Measurements from ENCODE around the gene CRK. TPM values are rescaled to one million over a fixed set of nuclear protein-coding genes. Genes with fewer than 3 reads are reported as not detected.
A peak's percentile ranks its signal among the peaks of the same experiment; 100 is the strongest.

CRK gene
- polyA plus RNA-seq, 3 donors = 22.3 to 28.0 (median 26.5) TPM

- peaks cover 9 to 13% of the 10 kb centered on the region in 2 donors for H3K4me1 ChIP-seq (ENCODE audit: control insufficient read depth in 1 of 2, insufficient read depth in 2 of 2, low read length in 2 of 2)
- H3K27me3 ChIP-seq (ENCODE audit: control insufficient read depth in 2 of 2, insufficient read depth in 2 of 2, low read length in 2 of 2) = peaks cover 0 to 24% of the 10 kb centered on the region in 2 donors
- H3K4me3 ChIP-seq (replicated peaks in 1 of 3; ENCODE audit: low read depth in 2 of 3, low read length in 3 of 3) = no peak overlapping the region
- H4K20me1 ChIP-seq (ENCODE audit: insufficient read depth, low read length) = peaks cover 3% of the 10 kb centered on the region
- peaks cover 25 to 31% of the 10 kb centered on the region in 2 donors for H3K36me3 Mint-ChIP-seq
- no peaks in the 10 kb centered on the region for H3K9me3 ChIP-seq (replicated peaks in 1 of 2; ENCODE audit: control insufficient read depth in 1 of 2, insufficient read depth in 1 of 2, low read length in 2 of 2)
- H3K36me3 ChIP-seq (replicated peaks in 1 of 2; ENCODE audit: control insufficient read depth in 1 of 2, insufficient read depth in 2 of 2, low read length in 2 of 2) = no peaks in the 10 kb centered on the region
- peaks cover 8% of the 10 kb centered on the region for H3K4me1 Mint-ChIP-seq
- H2AFZ ChIP-seq (ENCODE audit: insufficient read depth, low read depth, low read length, poor library complexity, severe bottlenecking) = no peak overlapping the region
- intact Hi-C loops (cut with micrococcal nuclease) = no loop called here
- H3K27ac ChIP-seq (ENCODE audit: low read depth in 1 of 2, low read length in 2 of 2) = no peak overlapping the region
- no peak overlapping the region for H3K27ac Mint-ChIP-seq
- peaks cover 0 to 6% (median 3%) of the 10 kb centered on the region in 7 donors for H3K9me3 Mint-ChIP-seq
- peaks cover 42 to 61% (median 48%) of the 10 kb centered on the region in 3 donors for H3K27me3 Mint-ChIP-seq (ENCODE audit: low read depth in 3 of 3)
- no peak overlapping the region for H3K4me2 ChIP-seq (replicated peaks; ENCODE audit: extremely low read depth, low read length, poor library complexity, severe bottlenecking)
- H3K9ac ChIP-seq (ENCODE audit: insufficient read depth, low read length, poor library complexity, severe bottlenecking) = no peak overlapping the region
- TF ChIP-seq, protein P1, sequence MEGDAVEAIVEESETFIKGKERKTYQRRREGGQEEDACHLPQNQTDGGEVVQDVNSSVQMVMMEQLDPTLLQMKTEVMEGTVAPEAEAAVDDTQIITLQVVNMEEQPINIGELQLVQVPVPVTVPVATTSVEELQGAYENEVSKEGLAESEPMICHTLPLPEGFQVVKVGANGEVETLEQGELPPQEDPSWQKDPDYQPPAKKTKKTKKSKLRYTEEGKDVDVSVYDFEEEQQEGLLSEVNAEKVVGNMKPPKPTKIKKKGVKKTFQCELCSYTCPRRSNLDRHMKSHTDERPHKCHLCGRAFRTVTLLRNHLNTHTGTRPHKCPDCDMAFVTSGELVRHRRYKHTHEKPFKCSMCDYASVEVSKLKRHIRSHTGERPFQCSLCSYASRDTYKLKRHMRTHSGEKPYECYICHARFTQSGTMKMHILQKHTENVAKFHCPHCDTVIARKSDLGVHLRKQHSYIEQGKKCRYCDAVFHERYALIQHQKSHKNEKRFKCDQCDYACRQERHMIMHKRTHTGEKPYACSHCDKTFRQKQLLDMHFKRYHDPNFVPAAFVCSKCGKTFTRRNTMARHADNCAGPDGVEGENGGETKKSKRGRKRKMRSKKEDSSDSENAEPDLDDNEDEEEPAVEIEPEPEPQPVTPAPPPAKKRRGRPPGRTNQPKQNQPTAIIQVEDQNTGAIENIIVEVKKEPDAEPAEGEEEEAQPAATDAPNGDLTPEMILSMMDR (IDR thresholded peaks at IDR 0.05) = no peak
- 83% methylated on average over 17 of the region's 18 CpGs for WGBS (ENCODE audit: insufficient coverage)
- H3K79me2 ChIP-seq (ENCODE audit: insufficient read depth, low read length) = no peaks in the 10 kb centered on the region
- peak overlapping the region in 1 of 2 donors; percentile 68 for H3K4me3 Mint-ChIP-seq
- no peak for DNase-seq
Observed at GRCh38 chr17:1480747-1481465, 24.9 kb upstream of the CRK start.

DNA sequence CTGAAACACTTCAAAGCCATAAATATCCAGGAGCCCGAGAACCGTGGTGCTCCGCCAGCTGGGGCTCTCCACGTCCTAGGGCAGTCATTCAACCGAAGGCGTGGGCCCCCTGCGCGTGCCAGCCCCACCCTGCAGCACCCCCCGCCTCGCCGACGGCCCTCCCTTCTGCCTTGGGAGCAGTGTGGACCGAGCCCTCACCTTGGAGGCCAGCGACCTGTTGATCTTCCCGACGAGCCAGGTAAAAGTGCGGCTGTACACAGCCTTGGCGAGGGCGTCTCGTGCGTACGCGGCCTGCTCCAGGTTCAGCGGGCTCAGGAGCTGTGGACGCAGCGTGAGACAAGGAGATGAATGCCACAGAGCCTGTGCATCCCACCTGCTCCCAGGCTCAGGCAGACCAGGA is 22.4 kb upstream of the CRK start:
- intact Hi-C loops (cut with micrococcal nuclease) = no loop called here
- Histone ChIP-seq H3K27me3 (ENCODE audit: control insufficient read depth in 2 of 2, insufficient read depth in 2 of 2, low read length in 2 of 2) (peaks cover 0 to 4% of the 10 kb centered on the region in 2 donors), H3K9me3 (replicated peaks in 1 of 2; ENCODE audit: control insufficient read depth in 1 of 2, insufficient read depth in 1 of 2, low read length in 2 of 2) (no peaks in the 10 kb centered on the region), H3K79me2 (ENCODE audit: insufficient read depth, low read length) (no peaks in the 10 kb centered on the region), H3K4me1 (ENCODE audit: control insufficient read depth in 1 of 2, insufficient read depth in 2 of 2, low read length in 2 of 2) (no peaks in the 10 kb centered on the region), H3K4me3 (replicated peaks in 1 of 3; ENCODE audit: low read depth in 2 of 3, low read length in 3 of 3) (no peak overlapping the region), H3K4me2 (replicated peaks; ENCODE audit: extremely low read depth, low read length, poor library complexity, severe bottlenecking) (no peak overlapping the region), H4K20me1 (ENCODE audit: insufficient read depth, low read length) (no peaks in the 10 kb centered on the region), H3K9ac (ENCODE audit: insufficient read depth, low read length, poor library complexity, severe bottlenecking) (no peak overlapping the region), H3K27ac (ENCODE audit: low read depth in 1 of 2, low read length in 2 of 2) (no peak overlapping the region), H2AFZ (ENCODE audit: insufficient read depth, low read depth, low read length, poor library complexity, severe bottlenecking) (no peak overlapping the region), H3K36me3 (replicated peaks in 1 of 2; ENCODE audit: control insufficient read depth in 1 of 2, insufficient read depth in 2 of 2, low read length in 2 of 2) (no peaks in the 10 kb centered on the region)
- no peak for DNase-seq
- 97% methylated on average over 26 of the region's 26 CpGs for WGBS (ENCODE audit: insufficient coverage)
- TF ChIP-seq, protein P1 (IDR thresholded peaks at IDR 0.05) = no peak
- Mint-ChIP-seq H3K27me3 (ENCODE audit: low read depth in 3 of 3) (peaks cover 35 to 48% (median 38%) of the 10 kb centered on the region in 3 donors), H3K4me3 (no peak overlapping the region), H3K9me3 (no peaks in the 10 kb centered on the region), H3K36me3 (peaks cover 22% of the 10 kb centered on the region in 2 donors), H3K4me1 (peaks cover 2% of the 10 kb centered on the region), H3K27ac (no peak overlapping the region)
